HepG2 (cell line): ENCODE results near the gene ZNF248. TPM values are rescaled to one million over a fixed set of nuclear protein-coding genes. Genes with fewer than 3 reads are reported as not detected.

Experiments used
- ATAC-seq: fragments of 200-7000 bp; cut with Tn5 transposase; 3 replicates; pipeline ENCODE4 v1.9.1; 2020; ENCODE audit warnings: mild to moderate bottlenecking, moderate library complexity
- BruUV-seq: library from RNA; stranded (reverse); fragments of 400-500 nt; replicated peaks from 2 replicates; lab custom pipeline; 2021; lab: Mats Ljungman, UMichigan
- CTCF ChIA-PET: fragments of 300-600 bp; formaldehyde crosslinking; extraction: SDS; loops from one replicate; lab custom pipeline; 2021; ENCODE audit warnings: low total read pairs, inconsistent platforms, low intra/inter-chr PET ratio; lab: Yijun Ruan, JAX
- POLR2A ChIA-PET: fragments of 350-600 bp; sonication (Branson Sonifier 250); formaldehyde crosslinking; loops from one replicate; lab custom pipeline; 2020; ENCODE audit warnings: antibody characterized with exemption, inconsistent platforms; lab: Yijun Ruan, JAX
- DNase-seq: peaks from one replicate; pipeline ENCODE4 v3.0.0-alpha.2; 2015; ENCODE audit warnings: low spot score
- FAIRE-seq: peaks from 3 replicates; lab custom pipeline; 2011; peaks lifted over from hg19 to GRCh38; lab: Jason Lieb, UNC
- H2AFZ ChIP-seq: one replicate; pipeline ENCODE4 v1.6.1; 2011; ENCODE audit warnings: low read length, inconsistent platforms
- H3K27ac ChIP-seq: fragments of 300-600 bp; 3 replicates; pipeline ENCODE4 v1.8.0; 2011; ENCODE audit warnings: mixed run types, mild to moderate bottlenecking, mixed read lengths, low read length, inconsistent platforms; ENCODE audit not compliant: insufficient read depth; ENCODE audit errors: extremely low read length
- H3K27me3 ChIP-seq, 2 experiments: fragments of 200-600 bp in 1 of 2; 2 replicates in 1 of 2; 3 replicates in 1 of 2; pipeline versions ENCODE4 v1.6.0 to v1.8.0; 2011; ENCODE audit warnings: low read length in 2 of 2, mild to moderate bottlenecking in 2 of 2, moderate library complexity in 2 of 2, inconsistent platforms in 1 of 2; ENCODE audit not compliant: insufficient read depth in 2 of 2, control insufficient read depth in 1 of 2
- H3K36me3 ChIP-seq, 2 experiments: fragments of 200-600 bp in 1 of 2; replicated peaks in 1 of 2; 2 replicates in 1 of 2; 3 replicates in 1 of 2; pipeline versions ENCODE4 v1.5.1 to v1.8.0; 2011; ENCODE audit warnings: low read length in 2 of 2, inconsistent platforms in 1 of 2; ENCODE audit not compliant: insufficient read depth in 2 of 2, control insufficient read depth in 1 of 2
- H3K4me1 ChIP-seq: 2 replicates; pipeline ENCODE4 v1.5.1; 2012; ENCODE audit warnings: low read length, inconsistent platforms; ENCODE audit not compliant: insufficient read depth
- H3K4me2 ChIP-seq: 2 replicates; pipeline ENCODE4 v1.6.0; 2011; ENCODE audit warnings: low read depth, low read length, inconsistent platforms
- H3K4me3 ChIP-seq, 3 experiments: fragments of 200-600 bp in 1 of 3; sonication (generic), shearing (Covaris generic) in 1 of 3; replicated peaks in 1 of 3; 2 replicates each; pipeline ENCODE4 v1.5.1; 2011 to 2016; ENCODE audit warnings: low read length in 3 of 3, inconsistent platforms in 2 of 3, low read depth in 2 of 3, mild to moderate bottlenecking in 2 of 3, control low read depth in 1 of 3, mixed read lengths in 1 of 3; ENCODE audit not compliant: insufficient read depth in 1 of 3
- H3K79me2 ChIP-seq: one replicate; pipeline ENCODE4 v1.6.1; 2011; ENCODE audit warnings: low read length, inconsistent platforms; ENCODE audit not compliant: insufficient read depth
- H3K9ac ChIP-seq: 2 replicates; pipeline ENCODE4 v1.6.0; 2011; ENCODE audit warnings: mild to moderate bottlenecking, low read depth, low read length, inconsistent platforms; ENCODE audit not compliant: insufficient read depth
- H3K9me3 ChIP-seq: 2 replicates; pipeline ENCODE4 v1.5.1; 2012; ENCODE audit warnings: mild to moderate bottlenecking, low read length
- H4K20me1 ChIP-seq: 2 replicates; pipeline ENCODE4 v1.6.0; 2011; ENCODE audit warnings: inconsistent platforms, mild to moderate bottlenecking, low read length, moderate library complexity; ENCODE audit not compliant: insufficient read depth
- FOSL2 ChIP-seq: sonication (generic); formaldehyde crosslinking; IDR thresholded peaks from 2 replicates; pipeline ENCODE4 v1.4.0; 2020; ENCODE audit warnings: missing genetic modification reagents
- MYNN ChIP-seq: sonication (generic); formaldehyde crosslinking; IDR thresholded peaks from 2 replicates; pipeline ENCODE4 v1.4.0; 2020; ENCODE audit warnings: mild to moderate bottlenecking, low read depth, missing genetic modification reagents
- PCBP1 ChIP-seq: fragments of 200-400 bp; formaldehyde crosslinking; IDR thresholded peaks from 2 replicates; pipeline ENCODE4 v1.6.1; 2017; ENCODE audit warnings: mild to moderate bottlenecking, low read depth, low read length, borderline replicate concordance
- ZNF256 ChIP-seq: sonication (generic); formaldehyde crosslinking; conservative IDR thresholded peaks from 2 replicates; pipeline ENCODE4 v1.4.0; 2020; ENCODE audit warnings: missing genetic modification reagents
- ZNF296 ChIP-seq: sonication (generic); formaldehyde crosslinking; conservative IDR thresholded peaks from 2 replicates; pipeline ENCODE4 v1.5.0; 2020; ENCODE audit warnings: mild to moderate bottlenecking, missing genetic modification reagents
- ZNF564 ChIP-seq: sonication (generic); formaldehyde crosslinking; IDR thresholded peaks from 2 replicates; pipeline ENCODE4 v1.8.1; 2023; ENCODE audit warnings: mild to moderate bottlenecking, missing genetic modification reagents
- ZNF629 ChIP-seq: sonication (generic); formaldehyde crosslinking; conservative IDR thresholded peaks from 2 replicates; pipeline ENCODE4 v1.5.0; 2020; ENCODE audit warnings: missing genetic modification reagents
- WGBS: methylation state at CpG from one replicate; pipeline ENCODE4 v1.1.6; 2017; ENCODE audit warnings: low lambda C conversion rate; 5-methylcytosine and 5-hydroxymethylcytosine counted together
- in situ Hi-C: cut with HindIII; loops from 2 replicates; pipeline ENCODE4 v1.10.0; 2017; ENCODE audit warnings: low pct_unique_long_range_greater_than_20kb; ENCODE audit not compliant: extremely low pct_ligation_motif_present
- intact Hi-C: fragments of 100-400 bp; cut with micrococcal nuclease; formaldehyde crosslinking; loops from one replicate; pipeline ENCODE4 v1.10.0; 2022; ENCODE audit not compliant: unreplicated experiment
- polyA plus RNA-seq, 8 experiments: library from polyadenylated mRNA; depleted of rRNA in 3 of 8; stranded (reverse) in 7 of 8; unstranded in 1 of 8; fragments of >200 nt; fragmentation: Illumina TruSeq in 4 of 8; extraction: Trizol in 4 of 8; gene quantifications; 2 replicates each; pipeline versions ENCODE4 v1.2.1 to v1.2.3, GENCODE V29; 2011 to 2016; ENCODE audit warnings: low read depth in 4 of 8, missing spikeins in 1 of 8, mixed read lengths in 1 of 8; ENCODE audit not compliant: insufficient read depth in 1 of 8
- total RNA-seq, 5 experiments: library from RNA; depleted of rRNA; stranded (reverse); fragments of >200 nt; fragmentation: Illumina TruSeq; extraction: Trizol; gene quantifications; 2 replicates each; pipeline ENCODE4 v1.2.3, GENCODE V29; 2016; ENCODE audit warnings: low read depth in 1 of 5
- TF ChIP-seq, protein P1 (sequence below): sonication (generic); formaldehyde crosslinking; IDR thresholded peaks from 2 replicates; pipeline ENCODE4 v1.4.0; 2020; ENCODE audit warnings: missing genetic modification reagents

Gene ZNF248
- total and polyA plus RNA-seq, 2 of the 13 experiments (the other 11 are each of a cell fraction or from before 2014, with no cell fraction given): 12.8 to 13.3 TPM

DNA sequence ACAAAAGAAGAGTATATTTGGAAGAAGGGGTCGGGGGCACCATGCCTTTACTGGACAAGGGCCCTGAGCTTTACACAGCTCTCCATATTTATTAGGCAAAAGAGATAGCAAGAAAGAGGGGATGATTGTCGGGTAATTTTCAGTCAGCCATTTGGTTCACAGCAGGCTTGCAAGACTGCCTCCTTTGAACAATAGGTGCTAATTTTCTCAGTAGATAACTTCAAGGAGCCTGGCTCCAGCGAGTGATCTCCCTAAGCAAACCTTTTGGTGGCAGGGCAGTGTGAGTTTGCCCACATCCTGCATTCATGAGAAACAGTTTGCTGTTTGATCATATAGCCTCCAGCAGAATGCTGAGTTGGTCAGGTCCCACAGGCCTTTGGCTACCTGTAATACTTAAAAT is 94.3 kb downstream of the ZNF248 start:
- no peaks in the 10 kb centered on the region for H4K20me1 ChIP-seq
- no TSS peak for BruUV-seq
- no peak overlapping the region for H3K9ac ChIP-seq
- H3K4me2 ChIP-seq: no peak overlapping the region
- no peaks in the 10 kb centered on the region for H3K79me2 ChIP-seq
- TF ChIP-seq, protein P1, sequence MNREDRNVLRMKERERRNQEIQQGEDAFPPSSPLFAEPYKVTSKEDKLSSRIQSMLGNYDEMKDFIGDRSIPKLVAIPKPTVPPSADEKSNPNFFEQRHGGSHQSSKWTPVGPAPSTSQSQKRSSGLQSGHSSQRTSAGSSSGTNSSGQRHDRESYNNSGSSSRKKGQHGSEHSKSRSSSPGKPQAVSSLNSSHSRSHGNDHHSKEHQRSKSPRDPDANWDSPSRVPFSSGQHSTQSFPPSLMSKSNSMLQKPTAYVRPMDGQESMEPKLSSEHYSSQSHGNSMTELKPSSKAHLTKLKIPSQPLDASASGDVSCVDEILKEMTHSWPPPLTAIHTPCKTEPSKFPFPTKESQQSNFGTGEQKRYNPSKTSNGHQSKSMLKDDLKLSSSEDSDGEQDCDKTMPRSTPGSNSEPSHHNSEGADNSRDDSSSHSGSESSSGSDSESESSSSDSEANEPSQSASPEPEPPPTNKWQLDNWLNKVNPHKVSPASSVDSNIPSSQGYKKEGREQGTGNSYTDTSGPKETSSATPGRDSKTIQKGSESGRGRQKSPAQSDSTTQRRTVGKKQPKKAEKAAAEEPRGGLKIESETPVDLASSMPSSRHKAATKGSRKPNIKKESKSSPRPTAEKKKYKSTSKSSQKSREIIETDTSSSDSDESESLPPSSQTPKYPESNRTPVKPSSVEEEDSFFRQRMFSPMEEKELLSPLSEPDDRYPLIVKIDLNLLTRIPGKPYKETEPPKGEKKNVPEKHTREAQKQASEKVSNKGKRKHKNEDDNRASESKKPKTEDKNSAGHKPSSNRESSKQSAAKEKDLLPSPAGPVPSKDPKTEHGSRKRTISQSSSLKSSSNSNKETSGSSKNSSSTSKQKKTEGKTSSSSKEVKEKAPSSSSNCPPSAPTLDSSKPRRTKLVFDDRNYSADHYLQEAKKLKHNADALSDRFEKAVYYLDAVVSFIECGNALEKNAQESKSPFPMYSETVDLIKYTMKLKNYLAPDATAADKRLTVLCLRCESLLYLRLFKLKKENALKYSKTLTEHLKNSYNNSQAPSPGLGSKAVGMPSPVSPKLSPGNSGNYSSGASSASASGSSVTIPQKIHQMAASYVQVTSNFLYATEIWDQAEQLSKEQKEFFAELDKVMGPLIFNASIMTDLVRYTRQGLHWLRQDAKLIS (CRISPR knock-in tag): no peak
- TF ChIP-seq ZNF564 (CRISPR knock-in tag) (no peak), ZNF296 (CRISPR knock-in tag) (no peak), ZNF629 (CRISPR knock-in tag) (no peak), FOSL2 (CRISPR knock-in tag) (no peak), MYNN (CRISPR knock-in tag) (no peak), PCBP1 (no peak), ZNF256 (CRISPR knock-in tag) (no peak)
- H3K27me3 ChIP-seq: no peaks in the 10 kb centered on the region
- ATAC-seq: no peak
- in situ Hi-C loops: loop anchor here (25.0 kb wide), 1 partner anchor 876 kb away; no protein-coding TSS in a partner anchor
- ChIA-PET CTCF (no interaction called here), POLR2A (no interaction called here)
- no peak for FAIRE-seq
- no peaks in the 10 kb centered on the region for H3K9me3 ChIP-seq
- peaks cover 11% of the 10 kb centered on the region for H3K4me1 ChIP-seq
- DNase-seq: no peak
- intact Hi-C loops: no loop called here
- 85% methylated on average over 3 of the region's 3 CpGs for WGBS
- H2AFZ ChIP-seq: no peak overlapping the region
- no peaks in the 10 kb centered on the region for H3K36me3 ChIP-seq
- H3K27ac ChIP-seq: no peak overlapping the region
- H3K4me3 ChIP-seq: no peak overlapping the region
